ENCODE measurements around the gene UNC93A.

DNA sequence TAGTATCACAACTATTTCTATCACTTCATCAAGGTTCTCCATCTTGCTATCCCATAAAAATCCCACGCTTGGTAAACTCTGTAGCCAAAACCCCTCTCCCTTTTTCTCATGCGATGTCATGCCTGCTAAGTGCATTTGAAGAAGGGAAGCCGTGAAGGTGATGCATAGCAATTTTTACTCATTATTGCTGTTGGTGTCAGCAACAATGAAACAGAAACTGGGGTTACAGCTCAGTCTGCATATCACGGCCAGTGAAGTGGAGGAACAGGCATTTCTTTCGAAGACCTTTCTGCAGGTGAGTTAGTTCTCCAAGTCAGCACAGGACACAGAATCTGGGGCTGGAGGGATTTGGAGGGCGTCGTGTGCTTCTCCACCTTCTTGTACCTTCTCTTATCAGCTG lies 5.8 kb downstream of the UNC93A start:
- no peak for TF ChIP-seq CTCF (IDR thresholded peaks at IDR 0.05; ENCODE audit: poor library complexity, severe bottlenecking)
- TF ChIP-seq TAF1 (IDR thresholded peaks at IDR 0.05; ENCODE audit: low read depth) = no peak
- no peak for TF ChIP-seq EZH2 (IDR thresholded peaks at IDR 0.05; ENCODE audit: borderline replicate concordance, insufficient read depth, low read length, poor library complexity, severe bottlenecking)

All from neural cell (in vitro differentiated cells).